Measurements from ENCODE around the gene NPAS3.

Gene NPAS3

GRCh38 chr14:33529787-33530757 lies 591.4 kb downstream of the NPAS3 start:
- DNase-seq = no peak

- DNase-seq = no peak
Measured at GRCh38 chr14:33532553-33532952, 593.9 kb downstream of the NPAS3 start.

GRCh38 chr14:33534104-33534503 lies 595.4 kb downstream of the NPAS3 start:
- DNase-seq = no peak

DNA sequence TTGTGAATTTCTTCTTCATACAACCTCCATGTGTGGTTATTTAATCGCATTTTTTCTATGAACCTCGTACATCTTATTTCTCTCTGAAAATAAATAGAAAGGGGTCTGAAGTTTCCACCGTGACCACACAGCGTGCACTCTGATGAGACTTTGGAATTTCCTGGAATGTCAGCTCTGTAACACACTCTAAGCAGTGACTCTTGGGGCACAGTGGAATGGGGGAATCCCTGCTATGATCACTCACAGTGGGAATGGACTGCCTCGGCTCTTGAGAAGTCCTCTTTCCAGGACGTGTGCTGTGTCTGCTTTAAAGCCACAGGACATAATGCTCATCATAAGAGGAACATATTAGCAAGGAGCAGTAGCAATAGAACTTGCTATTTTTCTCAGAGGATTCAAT lies 596.0 kb downstream of the NPAS3 start:
- no peak for DNase-seq

DNA sequence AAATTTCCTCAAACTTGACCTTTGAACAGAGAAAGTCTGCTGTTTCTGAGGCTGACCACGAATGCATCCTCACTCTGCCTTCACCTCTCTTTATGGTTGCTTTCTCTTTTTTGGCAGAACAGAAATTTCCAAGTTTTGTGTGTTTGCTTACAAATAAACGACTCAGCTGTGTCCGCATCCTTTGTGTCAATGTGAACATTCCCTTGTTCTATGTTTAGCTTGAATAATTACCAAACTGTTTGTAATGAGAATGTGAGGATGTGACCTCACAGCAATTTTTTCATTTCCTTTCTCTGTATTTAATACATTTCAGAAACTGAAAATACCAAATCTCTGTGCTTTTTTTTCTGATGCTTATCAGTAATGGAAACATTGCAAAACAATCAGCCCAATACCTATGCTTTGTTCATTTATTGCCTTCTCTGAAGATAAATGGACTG lies 601.3 kb downstream of the NPAS3 start:
- DNase-seq = no peak

DNA sequence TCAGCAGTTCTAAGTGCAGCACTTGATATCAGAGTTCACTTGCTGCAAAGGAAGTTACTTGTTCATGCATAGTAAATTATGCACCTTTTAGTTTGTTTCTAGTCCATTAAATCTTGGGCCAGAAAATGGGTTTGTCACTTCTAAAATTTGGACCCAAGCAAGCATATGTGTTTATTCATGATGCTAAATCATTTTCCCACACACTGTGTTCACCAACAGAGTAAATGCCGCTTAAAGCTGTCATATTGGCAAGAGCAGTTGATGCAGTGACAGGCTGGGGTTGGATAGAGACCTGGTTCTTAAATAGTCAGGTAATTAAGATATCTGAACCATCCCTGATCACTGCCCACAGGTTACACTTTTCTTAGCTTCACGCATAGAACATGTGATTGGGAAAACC lies 602.5 kb downstream of the NPAS3 start:
- DNase-seq = no peak

DNA sequence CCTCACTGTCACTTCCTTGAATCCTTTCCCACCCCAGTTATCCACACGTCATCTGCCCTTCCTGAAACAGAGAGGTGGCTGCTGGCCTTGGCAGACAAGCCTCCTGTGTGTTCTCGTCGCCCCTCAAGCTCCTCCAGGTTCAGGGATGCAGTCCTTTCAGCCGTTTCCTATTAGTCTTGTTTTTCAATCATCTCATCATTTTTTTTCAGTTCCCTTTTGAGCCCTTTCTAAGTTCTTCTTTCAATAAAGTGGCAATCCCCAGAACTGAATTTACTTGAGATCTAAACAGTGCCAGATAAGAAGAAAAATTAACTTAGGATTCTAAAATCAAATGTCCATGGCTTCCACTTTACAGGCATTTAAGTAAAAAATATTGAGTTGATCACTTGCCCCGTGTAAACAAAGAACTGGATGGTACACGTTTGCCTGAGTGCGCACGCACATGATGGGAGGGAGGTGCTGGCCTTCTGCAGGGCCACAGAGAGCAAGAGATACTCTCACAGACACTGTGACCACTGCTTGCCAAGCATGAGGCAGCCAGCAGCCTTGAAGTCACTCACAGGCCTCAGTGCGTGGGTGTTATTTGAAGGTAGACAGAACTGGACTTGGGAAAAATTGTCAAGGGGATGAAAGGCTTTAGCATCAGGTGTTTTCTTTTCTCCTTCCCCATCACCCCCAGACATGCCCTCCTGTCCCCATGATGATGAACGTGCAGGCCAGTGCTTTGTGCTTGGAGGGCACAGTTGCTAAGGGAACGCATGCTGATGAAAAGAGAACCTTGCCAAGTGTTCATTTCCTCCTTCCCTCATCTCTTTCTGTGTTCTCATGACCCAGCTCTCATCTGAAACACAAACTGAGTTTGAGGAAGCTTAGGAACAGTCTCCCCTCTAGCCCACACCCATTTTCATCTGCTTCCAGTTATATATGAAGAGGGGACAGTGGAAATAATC lies 603.9 kb downstream of the NPAS3 start:
- DNase-seq = no peak

GRCh38 chr14:33545696-33546095 lies 607.0 kb downstream of the NPAS3 start:
- DNase-seq = no peak

DNA sequence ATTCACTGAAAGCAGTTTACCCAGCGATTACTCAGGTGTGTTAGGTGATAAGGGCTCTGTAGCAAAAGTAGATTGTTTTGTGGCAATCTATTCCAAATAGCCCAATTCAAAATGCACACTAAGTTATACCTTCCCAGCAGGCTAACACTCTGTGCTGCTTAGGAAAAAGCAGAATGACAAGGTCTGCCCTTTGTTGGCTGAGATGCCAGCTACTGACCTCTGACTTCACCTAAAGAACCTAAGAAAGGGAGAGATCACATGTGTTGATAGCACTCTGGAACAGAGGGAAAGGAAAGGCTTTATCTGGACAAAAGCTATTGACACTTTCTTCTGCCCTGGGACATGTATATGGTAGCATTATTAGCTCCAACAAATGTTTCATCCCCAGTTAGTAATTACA lies 609.9 kb downstream of the NPAS3 start:
- no peak for DNase-seq

DNA sequence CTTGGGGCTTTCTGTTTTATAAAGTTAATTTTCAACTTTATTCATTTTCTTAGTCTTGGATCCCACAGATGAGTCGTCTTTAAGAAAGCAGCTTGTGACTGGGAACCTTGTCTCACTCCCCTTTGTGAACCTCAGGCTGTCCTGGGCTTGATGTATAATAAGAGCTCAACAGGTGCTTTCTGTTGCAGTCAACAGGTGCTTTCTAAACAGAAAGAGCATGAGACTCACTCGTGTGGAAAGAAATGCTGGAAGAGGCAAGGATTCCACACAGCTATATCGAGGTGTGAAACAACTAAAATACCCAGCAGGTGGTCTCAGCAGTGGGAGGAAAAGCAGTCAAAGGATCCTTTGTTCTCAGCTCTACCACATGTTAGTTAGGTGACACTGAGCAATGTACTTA lies 613.3 kb downstream of the NPAS3 start:
- DNase-seq = no peak

- no peak for DNase-seq
Measured at GRCh38 chr14:33553706-33554278, 615.1 kb downstream of the NPAS3 start.

GRCh38 chr14:33554988-33555387 lies 616.3 kb downstream of the NPAS3 start:
- no peak for DNase-seq

- DNase-seq = no peak
Measured at GRCh38 chr14:33555710-33556350, 617.2 kb downstream of the NPAS3 start.

GRCh38 chr14:33556382-33557121 lies 617.9 kb downstream of the NPAS3 start:
- DNase-seq = no peak

- DNase-seq = no peak
Measured at GRCh38 chr14:33560718-33561431, 622.2 kb downstream of the NPAS3 start.

GRCh38 chr14:33561488-33562175 lies 623.0 kb downstream of the NPAS3 start:
- DNase-seq = no peak

DNA sequence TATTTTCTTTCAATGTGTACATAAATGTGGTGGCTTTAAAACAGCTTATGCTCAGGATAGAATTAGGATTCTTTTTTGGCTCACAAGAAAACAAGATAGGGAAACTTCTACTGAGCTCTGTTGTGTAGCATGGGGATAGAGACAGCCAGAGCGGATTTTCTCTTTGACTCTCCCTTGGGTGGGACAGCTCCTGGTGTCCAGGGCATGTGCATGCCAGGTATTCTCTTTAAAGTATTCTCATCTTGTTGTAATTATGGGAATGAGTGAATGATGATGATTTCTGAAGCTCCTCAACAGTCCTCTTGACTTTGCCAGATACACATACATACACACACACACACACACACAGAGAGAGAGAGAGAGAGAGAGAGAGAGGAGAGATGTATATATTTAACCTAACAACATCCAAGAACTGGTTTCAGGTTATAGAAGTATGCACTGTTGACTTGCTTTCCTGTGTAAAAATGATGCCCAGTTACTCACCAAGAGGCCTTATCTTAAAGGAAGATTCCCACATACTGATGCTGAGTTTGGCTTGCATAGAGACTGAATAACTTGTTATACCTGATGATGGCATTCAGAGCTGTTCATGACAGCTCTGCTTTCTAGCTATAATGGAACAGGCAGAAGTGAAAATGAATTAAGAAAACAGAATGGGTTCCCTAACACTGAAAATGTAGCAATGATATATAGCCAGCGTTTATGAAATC lies 624.7 kb downstream of the NPAS3 start:
- DNase-seq = no peak

GRCh38 chr14:33563901-33564197 lies 625.2 kb downstream of the NPAS3 start:
- DNase-seq = no peak

- DNase-seq = no peak
Measured at GRCh38 chr14:33564774-33565630, 626.3 kb downstream of the NPAS3 start.
